K562 (cell line): ENCODE measurements around the gene SDCCAG8. TPM values are rescaled to one million over a fixed set of nuclear protein-coding genes. Genes with fewer than 3 reads are reported as not detected.
A peak's percentile ranks its signal among the peaks of the same experiment; 100 is the strongest.

Source experiments
- ATAC-seq: fragments of 200-7000 bp; cut with Tn5 transposase; 3 replicates; pipeline ENCODE4 v1.9.1; 2020; ENCODE audit warnings: moderate library complexity
- BruUV-seq: library from RNA; stranded (reverse); fragments of 400-500 nt; replicated peaks from 2 replicates; lab custom pipeline; 2021; lab: Mats Ljungman, UMichigan
- CTCF ChIA-PET: fragments of 300-600 bp; formaldehyde crosslinking; extraction: SDS; loops from one replicate; lab custom pipeline; 2021; ENCODE audit warnings: low intra/inter-chr PET ratio; lab: Yijun Ruan, JAX
- POLR2A ChIA-PET: fragments of 300-600, 350-650 bp; sonication (Branson Sonifier 250); formaldehyde crosslinking; extraction: SDS; loops from one replicate; lab custom pipeline; 2021; ENCODE audit warnings: antibody characterized with exemption, inconsistent platforms; lab: Yijun Ruan, JAX
- DNase-seq, 4 experiments: peaks; one replicate each; pipeline versions ENCODE4 v3.0.0 to v3.0.0-alpha.2; 2011 to 2018; ENCODE audit warnings: low spot score in 3 of 4, mixed read lengths in 3 of 4; ENCODE audit errors: extremely low read depth in 1 of 4
- FAIRE-seq: peaks from 2 replicates; lab custom pipeline; 2011; peaks lifted over from hg19 to GRCh38; lab: Jason Lieb, UNC
- H2AFZ ChIP-seq: 2 replicates; pipeline ENCODE4 v1.6.0; 2011; ENCODE audit warnings: low read depth, low read length, control low read depth, inconsistent platforms
- H3K27ac ChIP-seq: fragments of 200-600 bp; 3 replicates; pipeline ENCODE4 v1.8.0; 2011; ENCODE audit warnings: low read depth, mild to moderate bottlenecking, control low read depth, inconsistent platforms, low read length, moderate library complexity, mixed read lengths; ENCODE audit errors: extremely low read depth
- H3K27me3 ChIP-seq, 2 experiments: fragments of 300-600 bp in 1 of 2; 2 replicates in 1 of 2; 3 replicates in 1 of 2; pipeline versions ENCODE4 v1.6.0 to v1.8.0; 2011; ENCODE audit warnings: inconsistent platforms in 2 of 2, low read length in 2 of 2, mild to moderate bottlenecking in 1 of 2, mixed read lengths in 1 of 2, moderate library complexity in 1 of 2; ENCODE audit not compliant: control insufficient read depth in 2 of 2, insufficient read depth in 2 of 2
- H3K36me3 ChIP-seq: fragments of 300-600 bp; 3 replicates; pipeline ENCODE4 v1.8.0; 2011; ENCODE audit warnings: mild to moderate bottlenecking, low read length, inconsistent platforms; ENCODE audit not compliant: control insufficient read depth, insufficient read depth
- H3K4me1 ChIP-seq, 2 experiments: fragments of 200-600 bp in 1 of 2; replicated peaks in 1 of 2; 2 replicates in 1 of 2; 3 replicates in 1 of 2; pipeline versions ENCODE4 v1.5.1 to v1.8.0; 2011; ENCODE audit warnings: inconsistent platforms in 2 of 2, low read length in 2 of 2, mild to moderate bottlenecking in 1 of 2, mixed read lengths in 1 of 2, moderate library complexity in 1 of 2; ENCODE audit not compliant: control insufficient read depth in 2 of 2, insufficient read depth in 2 of 2
- H3K4me2 ChIP-seq: 2 replicates; pipeline ENCODE4 v1.6.1; 2011; ENCODE audit warnings: low read length, control low read depth, inconsistent platforms, mixed read lengths; ENCODE audit not compliant: insufficient read depth
- H3K4me3 ChIP-seq: fragments of 200-600 bp; sonication (generic), shearing (Covaris generic); 2 replicates; pipeline ENCODE4 v1.5.1; 2016; ENCODE audit warnings: control low read depth, inconsistent platforms
- H3K79me2 ChIP-seq: fragments of 200-600 bp; 3 replicates; pipeline ENCODE4 v1.8.0; 2011; ENCODE audit warnings: low read length, inconsistent platforms; ENCODE audit not compliant: control insufficient read depth, insufficient read depth
- H3K9ac ChIP-seq, 2 experiments: 2 replicates each; pipeline versions ENCODE4 v1.6.0 to v1.6.1; 2011; ENCODE audit warnings: low read depth in 2 of 2, low read length in 2 of 2, control low read depth in 1 of 2, inconsistent platforms in 1 of 2, mild to moderate bottlenecking in 1 of 2, mixed read lengths in 1 of 2; ENCODE audit not compliant: insufficient read depth in 1 of 2
- H3K9me1 ChIP-seq: one replicate; pipeline ENCODE4 v1.6.0; 2011; ENCODE audit warnings: inconsistent platforms, mild to moderate bottlenecking, low read length, moderate library complexity; ENCODE audit not compliant: control insufficient read depth, insufficient read depth
- H3K9me3 ChIP-seq: replicated peaks from 2 replicates; pipeline ENCODE4 v1.5.1; 2011; ENCODE audit warnings: low read depth, low read length, inconsistent platforms; ENCODE audit not compliant: control insufficient read depth, insufficient read depth
- H4K20me1 ChIP-seq: replicated peaks from 2 replicates; pipeline ENCODE4 v1.6.1; 2011; ENCODE audit warnings: low read length, inconsistent platforms, mixed read lengths; ENCODE audit not compliant: control insufficient read depth, insufficient read depth
- ARID1B ChIP-seq: fragments of 450-650 bp; IDR thresholded peaks from 2 replicates; pipeline ENCODE4 v1.6.1; 2016; ENCODE audit warnings: antibody characterized with exemption, mild to moderate bottlenecking, inconsistent platforms
- DMBX1 ChIP-seq: fragments of 250-450 bp; sonication (Bioruptor Pico); IDR thresholded peaks from 2 replicates; pipeline ENCODE4 v1.8.0; 2022; ENCODE audit warnings: inconsistent platforms, mild to moderate bottlenecking, moderate library complexity, borderline replicate concordance
- EP400 ChIP-seq: fragments of 450-650 bp; IDR thresholded peaks from 2 replicates; pipeline ENCODE4 v1.6.1; 2017; ENCODE audit warnings: antibody characterized with exemption, mild to moderate bottlenecking, moderate library complexity
- JUNB ChIP-seq: fragments of 450-650 bp; formaldehyde crosslinking; conservative IDR thresholded peaks from 2 replicates; pipeline ENCODE4 v1.4.0; 2020; ENCODE audit warnings: mild to moderate bottlenecking
- KDM1A ChIP-seq, 2 experiments: fragments of 450-650 bp; IDR thresholded peaks; 2 replicates each; pipeline ENCODE4 v1.6.1; 2016; ENCODE audit warnings: mild to moderate bottlenecking in 2 of 2
- MCM5 ChIP-seq: fragments of 450-650 bp; IDR thresholded peaks from 2 replicates; pipeline ENCODE4 v1.6.1; 2016; ENCODE audit warnings: low read depth
- MYBL2 ChIP-seq, 2 experiments: fragments of 450-650 bp in 1 of 2; sonication (generic) in 1 of 2; formaldehyde crosslinking in 1 of 2; IDR thresholded peaks; 2 replicates each; pipeline versions ENCODE4 v1.6.1 to v1.8.1; 2017 to 2022; ENCODE audit warnings: borderline replicate concordance in 1 of 2, inconsistent platforms in 1 of 2, low read depth in 1 of 2, mild to moderate bottlenecking in 1 of 2, missing genetic modification reagents in 1 of 2, moderate library complexity in 1 of 2
- PHB ChIP-seq: fragments of 250-450 bp; sonication (Bioruptor Pico); IDR thresholded peaks from 2 replicates; pipeline ENCODE4 v1.5.0; 2021
- PPARD ChIP-seq: fragments of 250-450 bp; sonication (Bioruptor Pico); IDR thresholded peaks from 2 replicates; pipeline ENCODE4 v1.8.0; 2022; ENCODE audit warnings: inconsistent platforms, mild to moderate bottlenecking, moderate library complexity
- RBFOX2 ChIP-seq: fragments of 200-400 bp; formaldehyde crosslinking; IDR thresholded peaks from 2 replicates; pipeline ENCODE4 v1.6.1; 2017; ENCODE audit warnings: low read depth, mild to moderate bottlenecking, low read length, moderate library complexity
- SAFB2 ChIP-seq: fragments of 200-400 bp; formaldehyde crosslinking; IDR thresholded peaks from 2 replicates; pipeline ENCODE4 v1.6.1; 2018; ENCODE audit warnings: borderline replicate concordance, low read length, low read depth, moderate library complexity; ENCODE audit not compliant: severe bottlenecking
- SMC3 ChIP-seq: conservative IDR thresholded peaks from 2 replicates; pipeline ENCODE4 v1.6.1; 2011; ENCODE audit warnings: low read depth, low read length, improper control_type of control experiment; ENCODE audit not compliant: insufficient read depth
- STAG1 ChIP-seq: sonication (generic); formaldehyde crosslinking; IDR thresholded peaks from 2 replicates; pipeline ENCODE4 v1.5.0; 2020; ENCODE audit warnings: missing genetic modification reagents, borderline replicate concordance
- TEAD4 ChIP-seq, 2 experiments: sonication (generic) in 1 of 2; formaldehyde crosslinking in 1 of 2; IDR thresholded peaks; 2 replicates each; pipeline versions ENCODE4 v1.6.1 to v1.8.0; 2012 to 2022; ENCODE audit warnings: borderline replicate concordance in 1 of 2, inconsistent platforms in 1 of 2, low read length in 1 of 2, mild to moderate bottlenecking in 1 of 2, missing genetic modification reagents in 1 of 2
- ZNF586 ChIP-seq: fragments of 450-650 bp; formaldehyde crosslinking; conservative IDR thresholded peaks from 2 replicates; pipeline ENCODE4 v1.4.0; 2020; ENCODE audit warnings: mild to moderate bottlenecking, moderate library complexity
- ZNF75A ChIP-seq: fragments of 450-650 bp; formaldehyde crosslinking; IDR thresholded peaks from 2 replicates; pipeline ENCODE4 v1.4.0; 2020; ENCODE audit warnings: mild to moderate bottlenecking
- WGBS: fragments of 100-300 bp; shearing (Covaris generic); methylation state at CpG from one replicate; pipeline ENCODE4 v1.1.6; 2016; ENCODE audit warnings: low coverage, mixed read lengths; ENCODE audit not compliant: insufficient coverage; ENCODE audit errors: missing lambda C conversion rate; 5-methylcytosine and 5-hydroxymethylcytosine counted together
- in situ Hi-C: fragments of 300-500 bp; cut with MboI; formaldehyde crosslinking; loops from 4 replicates; pipeline ENCODE4 v1.15.0; 2018; ENCODE audit warnings: inconsistent platforms, mixed read lengths
- intact Hi-C: fragments of 100-400 bp; cut with micrococcal nuclease; formaldehyde crosslinking; loops from 2 replicates; pipeline ENCODE4 v1.14.2; 2022
- polyA plus RNA-seq, 8 experiments: library from polyadenylated mRNA; depleted of rRNA in 4 of 8; stranded (reverse) in 5 of 8; unstranded in 3 of 8; fragments of >200 nt; fragmentation: Nextera tagmentation in 2 of 8; fragmentation: Illumina TruSeq in 1 of 8; extraction: Ambion mirVana in 2 of 8; extraction: Trizol in 1 of 8; gene quantifications; 2 replicates each; pipeline versions ENCODE4 v1.2.1 to v1.2.3, GENCODE V29; 2011 to 2014; ENCODE audit warnings: inconsistent platforms in 1 of 8, missing spikeins in 1 of 8
- total RNA-seq, 7 experiments: library from RNA; depleted of rRNA in 6 of 7; stranded (reverse); fragments of >200 nt in 6 of 7; fragmentation: Illumina TruSeq in 2 of 7; extraction: Trizol in 2 of 7; gene quantifications; 2 replicates each; pipeline versions ENCODE4 v1.2.1 to v1.2.3, GENCODE V29; 2011 to 2021; ENCODE audit warnings: low replicate concordance in 1 of 7
- TF ChIP-seq, protein P1 (sequence below): fragments of 250-450 bp; sonication (Bioruptor Pico); IDR thresholded peaks from 2 replicates; pipeline ENCODE4 v1.8.0; 2022; ENCODE audit warnings: moderate library complexity, mild to moderate bottlenecking, inconsistent platforms
- TF ChIP-seq, protein P2 (sequence below), 2 experiments: IDR thresholded peaks; 2 replicates each; pipeline ENCODE4 v1.6.1; 2012; ENCODE audit warnings: improper control_type of control experiment in 2 of 2, low read depth in 2 of 2, low read length in 2 of 2, borderline replicate concordance in 1 of 2

SDCCAG8 gene
- total and polyA plus RNA-seq, 9 of the 15 experiments (the other 6 are each of a cell fraction or from before 2014, with no cell fraction given): 17.9 to 36.7 (median 25.4) TPM

DNA sequence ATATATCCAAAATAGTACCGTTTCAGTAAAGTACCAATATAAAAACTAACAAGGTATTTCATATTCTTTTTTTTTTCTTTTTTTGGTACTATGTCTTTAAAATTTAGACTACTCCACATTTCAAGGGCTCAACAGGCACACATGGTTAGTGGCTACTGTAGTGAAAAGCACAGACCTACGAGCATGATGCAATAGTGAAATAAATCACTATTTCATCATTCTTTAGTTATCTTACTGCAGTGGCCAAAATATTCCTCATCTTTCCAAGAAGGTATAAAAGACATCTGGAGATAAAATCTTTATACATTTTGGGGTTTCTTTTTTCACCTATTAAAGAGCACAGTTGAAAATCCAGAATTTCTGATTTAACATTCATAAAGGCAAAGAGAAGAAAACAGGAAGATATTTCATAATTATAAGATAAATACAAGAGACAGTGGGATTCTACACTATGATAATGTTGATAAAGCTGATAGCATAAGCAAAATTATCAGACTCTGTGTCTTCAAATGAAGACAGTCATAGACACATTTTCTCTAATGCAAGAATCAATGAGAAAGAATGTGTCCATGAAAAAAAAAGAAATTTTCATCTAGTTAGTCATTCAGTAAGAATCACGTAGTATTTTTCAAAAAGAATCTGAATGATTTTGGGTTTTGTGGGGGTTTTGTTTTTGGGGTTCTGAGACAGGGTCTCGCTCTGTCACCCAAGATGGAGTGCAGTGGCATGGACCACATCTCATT is 42.6 kb upstream of the SDCCAG8 start:
- ATAC-seq (peak; percentile 87), DNase-seq (no peak), FAIRE-seq (no peak)
- Histone ChIP-seq H3K79me2 (peaks cover 17% of the 10 kb centered on the region), H3K9me3 (no peaks in the 10 kb centered on the region), H3K4me2 (no peak overlapping the region), H3K4me3 (no peak overlapping the region), H4K20me1 (no peaks in the 10 kb centered on the region), H3K9me1 (no peaks in the 10 kb centered on the region), H2AFZ (no peak overlapping the region), H3K4me1 (no peaks in the 10 kb centered on the region; a peak in 1 of 5 replicates), H3K27me3 (no peaks in the 10 kb centered on the region), H3K36me3 (peaks cover 27% of the 10 kb centered on the region; the same call in 2 of the 3 replicates), H3K27ac (no peak overlapping the region), H3K9ac (no peak overlapping the region)
- no TSS peak for BruUV-seq
- in situ Hi-C loops (no loop called here), intact Hi-C loops (loop anchor here (2.0 kb wide), 1 partner anchor 42 kb away; the partner anchor contains the start of gene CEP170)
- CTCF ChIA-PET: no interaction called here
- POLR2A ChIA-PET: no interaction called here
- 73% methylated on average over 4 of the region's 4 CpGs for WGBS
- TF ChIP-seq MCM5 (no peak), ZNF586 (CRISPR knock-in tag) (no peak), ZNF75A (CRISPR knock-in tag) (no peak), PHB (CRISPR knock-in tag) (no peak), TEAD4 (IDR thresholded peaks at IDR 0.05; ENCODE audit: low read length) (peak; percentile 28; the same call in 1 of the 2 replicates), TEAD4 (CRISPR knock-in tag; IDR thresholded peaks at IDR 0.05; ENCODE audit: borderline replicate concordance) (no peak), JUNB (CRISPR knock-in tag) (no peak), SMC3 (no peak), KDM1A (IDR thresholded peaks at IDR 0.05) (no peak), PPARD (CRISPR knock-in tag) (no peak), MYBL2 (IDR thresholded peaks at IDR 0.05; ENCODE audit: low read depth) (no peak), MYBL2 (CRISPR knock-in tag; IDR thresholded peaks at IDR 0.05; ENCODE audit: borderline replicate concordance) (no peak), SAFB2 (no peak), EP400 (peak; percentile 70), STAG1 (CRISPR knock-in tag) (no peak), DMBX1 (CRISPR knock-in tag) (0 out of 2 replicates have a peak, but pooled peaks have one; percentile 37), RBFOX2 (no peak), ARID1B (peak; percentile 56; the same call in 1 of the 2 replicates)
- TF ChIP-seq, protein P1, sequence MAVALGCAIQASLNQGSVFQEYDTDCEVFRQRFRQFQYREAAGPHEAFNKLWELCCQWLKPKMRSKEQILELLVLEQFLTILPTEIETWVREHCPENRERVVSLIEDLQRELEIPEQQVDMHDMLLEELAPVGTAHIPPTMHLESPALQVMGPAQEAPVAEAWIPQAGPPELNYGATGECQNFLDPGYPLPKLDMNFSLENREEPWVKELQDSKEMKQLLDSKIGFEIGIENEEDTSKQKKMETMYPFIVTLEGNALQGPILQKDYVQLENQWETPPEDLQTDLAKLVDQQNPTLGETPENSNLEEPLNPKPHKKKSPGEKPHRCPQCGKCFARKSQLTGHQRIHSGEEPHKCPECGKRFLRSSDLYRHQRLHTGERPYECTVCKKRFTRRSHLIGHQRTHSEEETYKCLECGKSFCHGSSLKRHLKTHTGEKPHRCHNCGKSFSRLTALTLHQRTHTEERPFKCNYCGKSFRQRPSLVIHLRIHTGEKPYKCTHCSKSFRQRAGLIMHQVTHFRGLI (CRISPR knock-in tag): 0 out of 2 replicates have a peak, but pooled peaks have one; percentile 15
- TF ChIP-seq, protein P2, sequence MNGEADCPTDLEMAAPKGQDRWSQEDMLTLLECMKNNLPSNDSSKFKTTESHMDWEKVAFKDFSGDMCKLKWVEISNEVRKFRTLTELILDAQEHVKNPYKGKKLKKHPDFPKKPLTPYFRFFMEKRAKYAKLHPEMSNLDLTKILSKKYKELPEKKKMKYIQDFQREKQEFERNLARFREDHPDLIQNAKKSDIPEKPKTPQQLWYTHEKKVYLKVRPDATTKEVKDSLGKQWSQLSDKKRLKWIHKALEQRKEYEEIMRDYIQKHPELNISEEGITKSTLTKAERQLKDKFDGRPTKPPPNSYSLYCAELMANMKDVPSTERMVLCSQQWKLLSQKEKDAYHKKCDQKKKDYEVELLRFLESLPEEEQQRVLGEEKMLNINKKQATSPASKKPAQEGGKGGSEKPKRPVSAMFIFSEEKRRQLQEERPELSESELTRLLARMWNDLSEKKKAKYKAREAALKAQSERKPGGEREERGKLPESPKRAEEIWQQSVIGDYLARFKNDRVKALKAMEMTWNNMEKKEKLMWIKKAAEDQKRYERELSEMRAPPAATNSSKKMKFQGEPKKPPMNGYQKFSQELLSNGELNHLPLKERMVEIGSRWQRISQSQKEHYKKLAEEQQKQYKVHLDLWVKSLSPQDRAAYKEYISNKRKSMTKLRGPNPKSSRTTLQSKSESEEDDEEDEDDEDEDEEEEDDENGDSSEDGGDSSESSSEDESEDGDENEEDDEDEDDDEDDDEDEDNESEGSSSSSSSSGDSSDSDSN (IDR thresholded peaks at IDR 0.05; ENCODE audit: borderline replicate concordance in 1 of 2, low read depth in 2 of 2, low read length in 2 of 2): no peak
